ENCODE data around the gene IFNAR1. TPM values are rescaled to one million over a fixed set of nuclear protein-coding genes. Genes with fewer than 3 reads are reported as not detected.
"Not testable (repeated sequence)": the region's sequence is repeated elsewhere in the genome, so short reads cannot be mapped to it uniquely, and the experiment has no call there.

Gene IFNAR1
- total RNA-seq, 1 donor from 2014 or later = 20.4 TPM

DNA sequence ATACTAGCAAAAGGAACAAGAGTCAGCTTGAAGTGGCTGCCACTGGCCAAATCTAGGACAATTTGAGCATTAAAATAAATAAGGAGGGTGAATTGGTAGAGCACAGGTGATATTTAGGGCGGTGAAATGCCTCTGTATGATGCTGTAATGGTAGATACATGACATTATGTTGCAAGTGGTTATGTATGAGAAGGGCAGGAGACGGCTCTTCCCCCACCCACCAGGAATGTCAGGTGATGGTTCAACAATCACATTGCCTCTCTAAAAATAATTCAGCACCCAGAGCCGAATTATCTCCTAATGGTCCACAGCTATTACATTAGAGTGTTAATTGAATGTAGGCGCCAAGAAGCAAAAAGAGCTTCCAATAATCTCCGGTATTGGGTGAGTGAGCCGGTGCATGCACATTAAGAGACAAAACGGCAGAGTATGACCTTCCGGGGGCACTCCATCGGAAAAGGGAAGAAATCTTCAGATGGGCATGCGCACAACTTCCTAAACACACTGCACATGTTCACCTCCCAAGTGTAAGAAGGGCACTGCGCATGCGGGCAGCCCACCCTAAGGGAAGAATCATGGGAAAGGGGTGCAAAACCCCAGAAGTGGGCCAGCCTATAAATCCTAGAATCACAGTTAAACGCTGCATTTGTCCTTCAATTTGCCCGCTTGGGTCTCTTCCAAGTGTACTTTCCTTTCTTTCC, 6.8 kb upstream of the IFNAR1 start:
- H3K4me1 ChIP-seq = no peaks in the 10 kb centered on the region
- H3K27ac ChIP-seq = no peak overlapping the region
- H3K4me3 ChIP-seq = no peak overlapping the region
- no peaks in the 10 kb centered on the region for H3K27me3 ChIP-seq
- no peak for DNase-seq (ENCODE audit: extremely low spot score in 2 of 2)
- no peak for TF ChIP-seq POLR2A (IDR thresholded peaks at IDR 0.05)
- TF ChIP-seq POLR2AphosphoS5 (IDR thresholded peaks at IDR 0.05; ENCODE audit: insufficient read depth in 1 of 2, low read depth in 1 of 2) = no peak
- H3K36me3 ChIP-seq = no peaks in the 10 kb centered on the region
- no peaks in the 10 kb centered on the region for H3K9me3 ChIP-seq
- intact Hi-C loops (cut with DNase I) = no loop called here

DNA sequence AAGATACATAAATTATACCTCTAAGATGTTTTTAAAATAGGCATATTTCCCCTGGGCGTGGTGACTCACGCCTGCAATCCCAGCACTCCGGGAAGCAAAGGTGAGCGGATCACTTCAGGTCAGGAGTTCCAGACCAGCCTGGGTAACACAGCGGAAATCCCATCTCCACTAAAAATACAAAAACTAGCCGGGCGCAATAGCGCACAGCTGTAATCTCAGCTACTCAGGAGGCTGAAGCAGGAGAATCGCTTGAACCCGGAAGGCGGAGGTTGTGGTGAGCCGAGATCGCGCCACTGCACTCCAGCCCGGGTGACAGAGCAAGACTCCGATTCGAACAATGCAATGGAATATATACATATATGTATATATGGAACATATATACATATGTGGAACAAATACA, 3.8 kb upstream of the IFNAR1 start:
- H3K4me1 ChIP-seq; H3K9me3 ChIP-seq; intact Hi-C loops (cut with DNase I); H3K27me3 ChIP-seq; H3K4me3 ChIP-seq; H3K27ac ChIP-seq; H3K36me3 ChIP-seq; DNase-seq (ENCODE audit: extremely low spot score in 2 of 2): not testable (repeated sequence)

DNA sequence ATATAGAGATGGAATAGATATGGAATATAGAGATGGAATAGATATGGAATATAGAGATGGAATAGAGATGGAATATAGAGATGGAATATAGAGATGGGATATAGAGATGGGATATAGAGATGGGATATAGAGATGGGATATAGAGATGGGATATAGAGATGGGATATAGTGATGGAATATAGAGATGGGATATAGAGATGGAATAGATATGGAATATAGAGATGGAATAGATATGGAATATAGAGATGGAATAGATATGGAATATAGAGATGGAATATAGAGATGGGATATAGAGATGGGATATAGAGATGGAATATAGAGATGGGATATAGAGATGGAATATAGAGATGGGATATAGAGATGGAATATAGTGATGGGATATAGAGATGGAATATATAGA, 1.2 kb upstream of the IFNAR1 start:
- H3K4me3 ChIP-seq; H3K9me3 ChIP-seq; H3K36me3 ChIP-seq; DNase-seq (ENCODE audit: extremely low spot score in 2 of 2); H3K27me3 ChIP-seq; intact Hi-C loops (cut with DNase I): not testable (repeated sequence)
- Histone ChIP-seq H3K4me1 (peaks cover 25% of the 10 kb centered on the region), H3K27ac (peak overlapping the region; percentile 95)

DNA sequence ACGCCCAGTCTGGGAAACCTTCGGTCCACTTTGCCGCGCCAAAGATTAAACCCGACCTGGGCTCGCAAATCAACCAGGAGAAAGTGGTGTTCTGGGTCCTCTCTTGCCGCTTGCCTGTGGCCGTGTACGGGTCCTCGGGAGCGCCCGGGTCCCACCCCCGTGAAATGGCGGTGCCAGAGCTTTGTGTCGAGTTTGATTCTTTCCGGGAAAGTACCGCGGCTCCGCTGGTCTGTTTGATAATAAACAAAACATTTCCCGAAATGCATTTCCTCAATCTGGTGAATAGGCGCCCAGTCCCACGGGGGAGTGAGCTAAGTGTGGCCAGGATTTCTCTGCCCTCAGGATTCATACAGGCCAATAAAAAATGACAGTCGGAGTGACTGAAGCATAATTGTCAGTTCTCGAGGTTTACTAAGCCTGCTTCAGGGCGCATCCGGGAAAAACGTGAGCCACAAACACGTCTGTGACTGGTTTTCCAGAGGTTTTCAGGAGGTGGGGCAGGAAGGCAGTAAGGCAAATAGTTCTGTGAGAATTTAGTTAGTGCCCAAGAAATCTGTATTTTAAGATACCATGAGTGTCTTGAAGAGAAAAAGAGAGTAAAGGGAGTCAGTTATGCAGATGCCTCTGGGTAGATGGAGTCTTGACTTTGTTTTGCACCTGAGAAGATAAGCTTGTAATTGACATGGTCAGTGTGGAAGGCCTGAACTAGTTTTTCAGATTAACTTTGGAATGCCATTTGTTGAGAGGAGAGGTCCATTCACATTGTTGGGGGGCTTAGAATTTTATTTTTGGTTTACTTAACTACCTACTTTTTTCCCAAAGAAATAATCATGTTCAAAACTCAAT, 675 bp downstream of the IFNAR1 start:
- no peaks in the 10 kb centered on the region for H3K36me3 ChIP-seq
- peak overlapping the region; percentile 95 for H3K27ac ChIP-seq
- H3K27me3 ChIP-seq = no peaks in the 10 kb centered on the region
- H3K9me3 ChIP-seq = no peaks in the 10 kb centered on the region
- intact Hi-C loops (cut with DNase I) = no loop called here
- no peak for DNase-seq (ENCODE audit: extremely low spot score in 2 of 2)
- peaks cover 32% of the 10 kb centered on the region for H3K4me1 ChIP-seq
- peak overlapping the region; percentile 82 to 87 for H3K4me3 ChIP-seq
- TF ChIP-seq POLR2A (IDR thresholded peaks at IDR 0.05) (no peak), POLR2AphosphoS5 (IDR thresholded peaks at IDR 0.05; ENCODE audit: insufficient read depth in 1 of 2, low read depth in 1 of 2) (no peak)
- TF ChIP-seq, protein P1, sequence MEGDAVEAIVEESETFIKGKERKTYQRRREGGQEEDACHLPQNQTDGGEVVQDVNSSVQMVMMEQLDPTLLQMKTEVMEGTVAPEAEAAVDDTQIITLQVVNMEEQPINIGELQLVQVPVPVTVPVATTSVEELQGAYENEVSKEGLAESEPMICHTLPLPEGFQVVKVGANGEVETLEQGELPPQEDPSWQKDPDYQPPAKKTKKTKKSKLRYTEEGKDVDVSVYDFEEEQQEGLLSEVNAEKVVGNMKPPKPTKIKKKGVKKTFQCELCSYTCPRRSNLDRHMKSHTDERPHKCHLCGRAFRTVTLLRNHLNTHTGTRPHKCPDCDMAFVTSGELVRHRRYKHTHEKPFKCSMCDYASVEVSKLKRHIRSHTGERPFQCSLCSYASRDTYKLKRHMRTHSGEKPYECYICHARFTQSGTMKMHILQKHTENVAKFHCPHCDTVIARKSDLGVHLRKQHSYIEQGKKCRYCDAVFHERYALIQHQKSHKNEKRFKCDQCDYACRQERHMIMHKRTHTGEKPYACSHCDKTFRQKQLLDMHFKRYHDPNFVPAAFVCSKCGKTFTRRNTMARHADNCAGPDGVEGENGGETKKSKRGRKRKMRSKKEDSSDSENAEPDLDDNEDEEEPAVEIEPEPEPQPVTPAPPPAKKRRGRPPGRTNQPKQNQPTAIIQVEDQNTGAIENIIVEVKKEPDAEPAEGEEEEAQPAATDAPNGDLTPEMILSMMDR (IDR thresholded peaks at IDR 0.05) = no peak

DNA sequence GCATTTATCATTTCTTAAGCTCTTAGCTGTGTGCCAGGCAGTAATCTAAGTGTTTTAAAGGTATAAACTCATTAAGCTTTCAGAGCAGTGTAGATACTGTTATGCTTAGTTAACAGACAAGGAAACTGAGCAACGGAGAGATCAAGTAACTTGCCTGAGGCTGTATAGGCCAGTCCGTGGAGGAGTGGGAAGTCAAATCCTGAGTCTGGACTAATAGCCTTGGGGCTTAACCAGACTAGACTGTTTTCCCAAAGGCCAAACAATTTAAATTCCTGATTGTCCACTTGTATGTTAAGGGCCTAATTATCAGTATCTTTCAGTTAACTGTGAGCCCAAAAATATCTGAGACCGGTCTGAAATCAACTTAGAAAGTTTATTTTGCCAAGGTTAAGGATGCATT, 2.6 kb downstream of the IFNAR1 start:
- Histone ChIP-seq H3K27ac (no peak overlapping the region), H3K4me1 (peaks cover 32% of the 10 kb centered on the region), H3K9me3 (no peaks in the 10 kb centered on the region), H3K27me3 (no peaks in the 10 kb centered on the region), H3K36me3 (no peaks in the 10 kb centered on the region), H3K4me3 (no peak overlapping the region)
- no peak for TF ChIP-seq POLR2A (IDR thresholded peaks at IDR 0.05)
- TF ChIP-seq POLR2AphosphoS5 (IDR thresholded peaks at IDR 0.05; ENCODE audit: insufficient read depth in 1 of 2, low read depth in 1 of 2) = no peak
- intact Hi-C loops (cut with DNase I) = no loop called here
- no peak for DNase-seq (ENCODE audit: extremely low spot score in 2 of 2)

DNA sequence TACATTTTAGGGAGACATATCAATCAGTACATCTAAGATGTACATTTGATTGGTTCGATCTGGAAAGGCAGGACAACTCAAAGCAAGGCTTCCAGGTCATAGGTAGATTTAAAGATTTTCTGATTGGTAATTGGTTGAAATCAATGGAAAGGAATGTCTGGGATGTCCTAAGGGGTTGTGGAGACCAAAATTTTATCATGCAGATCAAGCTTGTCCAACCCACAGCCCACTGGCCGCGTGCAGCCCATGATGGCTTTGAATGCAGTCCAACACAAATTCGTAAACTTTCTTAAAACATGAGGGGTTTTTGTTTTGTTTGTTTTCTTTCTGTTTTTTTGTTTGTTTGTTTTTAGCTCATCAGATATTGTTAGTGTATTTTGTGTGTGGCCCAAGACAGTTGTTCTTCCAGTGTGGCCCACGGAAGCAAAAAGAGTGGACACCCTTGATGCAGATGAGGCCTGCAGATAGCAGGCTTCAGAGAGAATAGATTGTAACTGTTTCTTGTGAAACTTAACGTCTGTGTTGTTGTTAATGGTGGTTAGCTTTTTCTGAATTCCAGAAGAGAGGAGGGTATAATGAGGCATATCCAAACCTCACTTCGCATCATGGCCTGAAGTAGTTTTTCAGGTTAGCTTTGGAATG, 3.1 kb downstream of the IFNAR1 start:
- intact Hi-C loops (cut with DNase I) = no loop called here
- H3K27ac ChIP-seq = no peak overlapping the region
- TF ChIP-seq POLR2AphosphoS5 (IDR thresholded peaks at IDR 0.05; ENCODE audit: insufficient read depth in 1 of 2, low read depth in 1 of 2) (no peak), POLR2A (IDR thresholded peaks at IDR 0.05) (no peak)
- TF ChIP-seq, protein P1 (IDR thresholded peaks at IDR 0.05) = no peak
- no peak for DNase-seq (ENCODE audit: extremely low spot score in 2 of 2)
- no peak overlapping the region for H3K4me3 ChIP-seq
- no peaks in the 10 kb centered on the region for H3K9me3 ChIP-seq
- H3K36me3 ChIP-seq = no peaks in the 10 kb centered on the region
- no peaks in the 10 kb centered on the region for H3K27me3 ChIP-seq
- H3K4me1 ChIP-seq = peaks cover 32% of the 10 kb centered on the region
